ENCODE results near the gene ATL1. TPM values are rescaled to one million over a fixed set of nuclear protein-coding genes. Genes with fewer than 3 reads are reported as not detected.
A peak's percentile ranks its signal among the peaks of the same experiment; 100 is the strongest.

Gene ATL1
- total and polyA plus RNA-seq, 2 of the 13 experiments (the other 11 are each of a cell fraction or from before 2014, with no cell fraction given): 0.60 to 0.65 TPM

GRCh38 chr14:50667996-50668825 is 108.3 kb downstream of the ATL1 start, which contains the start of gene SAV1 (continued):
- TF ChIP-seq KLF15 (CRISPR knock-in tag; IDR thresholded peaks at IDR 0.05; ENCODE audit: borderline replicate concordance): 0 out of 2 replicates have a peak, but pooled peaks have one; percentile 35
- peak; percentile 47; the same call in 1 of the 2 replicates for TF ChIP-seq ONECUT2 (CRISPR knock-in tag; IDR thresholded peaks at IDR 0.05)
- no peak for TF ChIP-seq PBX2 (CRISPR knock-in tag; IDR thresholded peaks at IDR 0.05)
- no peak for TF ChIP-seq ZC3H13 (CRISPR knock-in tag; IDR thresholded peaks at IDR 0.05)
- peak; percentile 67; the same call in 1 of the 2 replicates for TF ChIP-seq ZSCAN21 (CRISPR knock-in tag; IDR thresholded peaks at IDR 0.05; ENCODE audit: borderline replicate concordance)
- TF ChIP-seq SNRNP70 (IDR thresholded peaks at IDR 0.05; ENCODE audit: low read depth, low read length): no peak
- TF ChIP-seq MXD4 (CRISPR knock-in tag; IDR thresholded peaks at IDR 0.05): no peak
- no peak for TF ChIP-seq SIN3B (IDR thresholded peaks at IDR 0.05; ENCODE audit: low read length)
- no peak for TF ChIP-seq CERS6 (CRISPR knock-in tag; IDR thresholded peaks at IDR 0.05)
- TF ChIP-seq PLSCR1 (CRISPR knock-in tag; IDR thresholded peaks at IDR 0.05; ENCODE audit: borderline replicate concordance): no peak
- no peak for TF ChIP-seq HNF1A (IDR thresholded peaks at IDR 0.05; ENCODE audit: low read depth)
- peak; percentile 79; the same call in 1 of the 2 replicates for TF ChIP-seq HNF1A (CRISPR knock-in tag; IDR thresholded peaks at IDR 0.05; ENCODE audit: borderline replicate concordance)
- TF ChIP-seq XBP1 (CRISPR knock-in tag; IDR thresholded peaks at IDR 0.05): no peak
- TF ChIP-seq SP1 (IDR thresholded peaks at IDR 0.05): no peak
- 0 out of 2 replicates have a peak, but pooled peaks have one; percentile 20 for TF ChIP-seq SP1 (CRISPR knock-in tag; IDR thresholded peaks at IDR 0.05)
- peak; percentile 11; the same call in 1 of the 2 replicates for TF ChIP-seq STAT5B (CRISPR knock-in tag; IDR thresholded peaks at IDR 0.05)
- peak; percentile 90 for TF ChIP-seq FOXC1 (CRISPR knock-in tag; IDR thresholded peaks at IDR 0.05; ENCODE audit: borderline replicate concordance)
- TF ChIP-seq ZFP36L1 (CRISPR knock-in tag; IDR thresholded peaks at IDR 0.05): no peak
- TF ChIP-seq MLX (CRISPR knock-in tag; IDR thresholded peaks at IDR 0.05): no peak
- TF ChIP-seq CAMTA2 (CRISPR knock-in tag; IDR thresholded peaks at IDR 0.05; ENCODE audit: borderline replicate concordance): peak; percentile 76; the same call in 1 of the 2 replicates
- no peak for TF ChIP-seq NR2F1 (CRISPR knock-in tag; IDR thresholded peaks at IDR 0.05)

Data from HepG2 (cell line).